ENCODE measurements around the gene CPE. TPM values are rescaled to one million over a fixed set of nuclear protein-coding genes. Genes with fewer than 3 reads are reported as not detected.

Gene CPE
- total and polyA plus RNA-seq, 10 of the 15 experiments (the other 5 are each of a cell fraction or from before 2014, with no cell fraction given) = 0.05 to 0.14 TPM; not detected in 8

DNA sequence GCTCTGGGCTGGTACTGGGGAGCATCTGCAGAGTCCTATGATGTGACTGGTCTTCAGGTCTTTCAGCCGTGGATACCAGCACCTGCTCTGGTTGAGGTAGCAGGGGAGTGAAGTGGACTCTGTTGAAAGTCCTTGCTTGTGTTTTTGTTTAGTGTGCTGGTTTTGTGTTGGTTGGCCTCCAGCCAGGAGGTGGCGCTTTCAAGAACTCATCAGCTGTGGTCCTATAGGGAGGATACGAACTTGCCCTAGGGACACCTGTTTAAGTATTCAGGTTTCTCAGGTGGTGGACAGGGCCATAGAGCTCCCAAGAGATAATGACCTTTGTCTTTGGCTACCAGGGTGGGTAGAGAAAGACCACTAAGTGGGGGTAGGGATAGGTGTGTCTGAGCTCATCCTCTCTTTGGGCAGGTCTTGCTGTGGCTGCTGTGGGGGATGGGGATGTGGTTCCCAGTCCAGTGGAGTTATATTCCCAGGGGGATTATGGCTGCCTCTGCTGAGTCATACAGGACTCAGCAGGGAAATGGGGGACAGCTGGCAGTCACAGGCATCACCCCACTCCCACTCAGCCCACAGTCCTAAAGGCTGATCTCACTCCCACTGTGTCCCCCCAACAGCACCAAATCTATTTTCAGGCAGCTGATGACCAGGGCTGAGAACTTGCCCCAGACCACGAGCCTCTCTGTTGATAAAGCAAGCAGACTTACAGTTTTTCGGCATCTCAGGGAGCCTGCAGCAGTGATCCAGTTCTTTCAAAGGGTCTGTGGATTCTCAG is 27.3 kb upstream of the CPE start:
- H3K79me2 ChIP-seq (ENCODE audit: control insufficient read depth, insufficient read depth, low read length) = no peaks in the 10 kb centered on the region
- H3K4me2 ChIP-seq (ENCODE audit: control insufficient read depth, insufficient read depth) = no peak overlapping the region
- H3K4me1 ChIP-seq (ENCODE audit: control insufficient read depth, insufficient read depth, low read length) = no peaks in the 10 kb centered on the region
- no peaks in the 10 kb centered on the region for H3K27me3 ChIP-seq (replicated peaks in 1 of 2; ENCODE audit: control insufficient read depth in 2 of 2, insufficient read depth in 2 of 2, low read length in 1 of 2)
- ChIA-PET CTCF (interaction anchor here (0.6 to 10.2 kb wide), 15 partner anchors 8 to 689 kb away, joined by 3 to 98 read pairs (median 4); no protein-coding TSS in a partner anchor), SMC1A (ENCODE audit: uncharacterized antibody, unreplicated experiment) (interaction anchor here (1.1 to 2.1 kb wide), 2 partner anchors 9 to 10 kb away, joined by 3 to 4 read pairs; no protein-coding TSS in a partner anchor), RAD21 (ENCODE audit: unreplicated experiment) (interaction anchor here (0.7 to 1.2 kb wide), 2 partner anchors 221 to 271 kb away, joined by 3 read pairs; no protein-coding TSS in a partner anchor), POLR2A (no interaction called here)
- H3K9ac ChIP-seq (ENCODE audit: control insufficient read depth, insufficient read depth, low read length) = no peak overlapping the region
- BruUV-seq (replicated peaks) = no TSS peak
- in situ Hi-C loops (cut with MboI) (no loop called here), intact Hi-C loops (cut with micrococcal nuclease; ENCODE audit: unreplicated experiment) (no loop called here)
- FAIRE-seq = no peak
- H4K20me1 ChIP-seq (ENCODE audit: control insufficient read depth, insufficient read depth) = no peaks in the 10 kb centered on the region
- H2AFZ ChIP-seq (ENCODE audit: control insufficient read depth, low read depth, low read length) = no peak overlapping the region
- 39% methylated on average over 5 of the region's 5 CpGs for WGBS (ENCODE audit: insufficient coverage, insufficient replicate concordance, low lambda C conversion rate, missing lambda C conversion rate)
- no peaks in the 10 kb centered on the region for H3K9me3 ChIP-seq (replicated peaks; ENCODE audit: control insufficient read depth, insufficient read depth, low read length)
- no peak overlapping the region for H3K4me3 ChIP-seq
- no peaks in the 10 kb centered on the region for H3K36me3 ChIP-seq (ENCODE audit: control insufficient read depth in 2 of 2, insufficient read depth in 2 of 2, low read length in 1 of 2)
- DNase-seq (ENCODE audit: low read depth, low spot score) = no peak
- ATAC-seq = peak; percentile 30; the same call in 2 of the 3 replicates
- no peak overlapping the region for H3K27ac ChIP-seq (ENCODE audit: control insufficient read depth, insufficient read depth)
- TF ChIP-seq SMC3 (IDR thresholded peaks at IDR 0.05; ENCODE audit: borderline replicate concordance, low read length) (no peak), STAT3 (IDR thresholded peaks at IDR 0.05; ENCODE audit: low read depth, low read length) (no peak), SREBF1 (IDR thresholded peaks at IDR 0.05; ENCODE audit: low read length) (no peak), IKZF1 (conservative IDR thresholded peaks at IDR 0.05) (0 out of 2 replicates have a peak, but pooled peaks have one; percentile 31), MYC (IDR thresholded peaks at IDR 0.05; ENCODE audit: insufficient read depth, insufficient read length, insufficient replicate concordance, low read length, severe bottlenecking) (no peak), ZNF207 (IDR thresholded peaks at IDR 0.05; ENCODE audit: borderline replicate concordance) (no peak)
- TF ChIP-seq, protein P1, sequence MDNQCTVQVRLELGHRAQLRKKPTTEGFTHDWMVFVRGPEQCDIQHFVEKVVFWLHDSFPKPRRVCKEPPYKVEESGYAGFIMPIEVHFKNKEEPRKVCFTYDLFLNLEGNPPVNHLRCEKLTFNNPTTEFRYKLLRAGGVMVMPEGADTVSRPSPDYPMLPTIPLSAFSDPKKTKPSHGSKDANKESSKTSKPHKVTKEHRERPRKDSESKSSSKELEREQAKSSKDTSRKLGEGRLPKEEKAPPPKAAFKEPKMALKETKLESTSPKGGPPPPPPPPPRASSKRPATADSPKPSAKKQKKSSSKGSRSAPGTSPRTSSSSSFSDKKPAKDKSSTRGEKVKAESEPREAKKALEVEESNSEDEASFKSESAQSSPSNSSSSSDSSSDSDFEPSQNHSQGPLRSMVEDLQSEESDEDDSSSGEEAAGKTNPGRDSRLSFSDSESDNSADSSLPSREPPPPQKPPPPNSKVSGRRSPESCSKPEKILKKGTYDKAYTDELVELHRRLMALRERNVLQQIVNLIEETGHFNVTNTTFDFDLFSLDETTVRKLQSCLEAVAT (IDR thresholded peaks at IDR 0.05) = no peak
- TF ChIP-seq, protein P2, sequence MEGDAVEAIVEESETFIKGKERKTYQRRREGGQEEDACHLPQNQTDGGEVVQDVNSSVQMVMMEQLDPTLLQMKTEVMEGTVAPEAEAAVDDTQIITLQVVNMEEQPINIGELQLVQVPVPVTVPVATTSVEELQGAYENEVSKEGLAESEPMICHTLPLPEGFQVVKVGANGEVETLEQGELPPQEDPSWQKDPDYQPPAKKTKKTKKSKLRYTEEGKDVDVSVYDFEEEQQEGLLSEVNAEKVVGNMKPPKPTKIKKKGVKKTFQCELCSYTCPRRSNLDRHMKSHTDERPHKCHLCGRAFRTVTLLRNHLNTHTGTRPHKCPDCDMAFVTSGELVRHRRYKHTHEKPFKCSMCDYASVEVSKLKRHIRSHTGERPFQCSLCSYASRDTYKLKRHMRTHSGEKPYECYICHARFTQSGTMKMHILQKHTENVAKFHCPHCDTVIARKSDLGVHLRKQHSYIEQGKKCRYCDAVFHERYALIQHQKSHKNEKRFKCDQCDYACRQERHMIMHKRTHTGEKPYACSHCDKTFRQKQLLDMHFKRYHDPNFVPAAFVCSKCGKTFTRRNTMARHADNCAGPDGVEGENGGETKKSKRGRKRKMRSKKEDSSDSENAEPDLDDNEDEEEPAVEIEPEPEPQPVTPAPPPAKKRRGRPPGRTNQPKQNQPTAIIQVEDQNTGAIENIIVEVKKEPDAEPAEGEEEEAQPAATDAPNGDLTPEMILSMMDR (IDR thresholded peaks at IDR 0.05 in 2 of 3, conservative IDR thresholded peaks at IDR 0.05 in 1 of 3; ENCODE audit: control insufficient read depth in 2 of 3, extremely low read depth in 1 of 3, insufficient read depth in 1 of 3, low read depth in 3 of 3, low read length in 3 of 3) = peak in 2 of 3 experiments; percentile 20 to 27; a peak in 1 of 6 replicates
- TF ChIP-seq, protein P3, sequence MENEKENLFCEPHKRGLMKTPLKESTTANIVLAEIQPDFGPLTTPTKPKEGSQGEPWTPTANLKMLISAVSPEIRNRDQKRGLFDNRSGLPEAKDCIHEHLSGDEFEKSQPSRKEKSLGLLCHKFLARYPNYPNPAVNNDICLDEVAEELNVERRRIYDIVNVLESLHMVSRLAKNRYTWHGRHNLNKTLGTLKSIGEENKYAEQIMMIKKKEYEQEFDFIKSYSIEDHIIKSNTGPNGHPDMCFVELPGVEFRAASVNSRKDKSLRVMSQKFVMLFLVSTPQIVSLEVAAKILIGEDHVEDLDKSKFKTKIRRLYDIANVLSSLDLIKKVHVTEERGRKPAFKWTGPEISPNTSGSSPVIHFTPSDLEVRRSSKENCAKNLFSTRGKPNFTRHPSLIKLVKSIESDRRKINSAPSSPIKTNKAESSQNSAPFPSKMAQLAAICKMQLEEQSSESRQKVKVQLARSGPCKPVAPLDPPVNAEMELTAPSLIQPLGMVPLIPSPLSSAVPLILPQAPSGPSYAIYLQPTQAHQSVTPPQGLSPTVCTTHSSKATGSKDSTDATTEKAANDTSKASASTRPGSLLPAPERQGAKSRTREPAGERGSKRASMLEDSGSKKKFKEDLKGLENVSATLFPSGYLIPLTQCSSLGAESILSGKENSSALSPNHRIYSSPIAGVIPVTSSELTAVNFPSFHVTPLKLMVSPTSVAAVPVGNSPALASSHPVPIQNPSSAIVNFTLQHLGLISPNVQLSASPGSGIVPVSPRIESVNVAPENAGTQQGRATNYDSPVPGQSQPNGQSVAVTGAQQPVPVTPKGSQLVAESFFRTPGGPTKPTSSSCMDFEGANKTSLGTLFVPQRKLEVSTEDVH (IDR thresholded peaks at IDR 0.05; ENCODE audit: low read depth, partially characterized antibody) = no peak
- TF ChIP-seq, protein P4, sequence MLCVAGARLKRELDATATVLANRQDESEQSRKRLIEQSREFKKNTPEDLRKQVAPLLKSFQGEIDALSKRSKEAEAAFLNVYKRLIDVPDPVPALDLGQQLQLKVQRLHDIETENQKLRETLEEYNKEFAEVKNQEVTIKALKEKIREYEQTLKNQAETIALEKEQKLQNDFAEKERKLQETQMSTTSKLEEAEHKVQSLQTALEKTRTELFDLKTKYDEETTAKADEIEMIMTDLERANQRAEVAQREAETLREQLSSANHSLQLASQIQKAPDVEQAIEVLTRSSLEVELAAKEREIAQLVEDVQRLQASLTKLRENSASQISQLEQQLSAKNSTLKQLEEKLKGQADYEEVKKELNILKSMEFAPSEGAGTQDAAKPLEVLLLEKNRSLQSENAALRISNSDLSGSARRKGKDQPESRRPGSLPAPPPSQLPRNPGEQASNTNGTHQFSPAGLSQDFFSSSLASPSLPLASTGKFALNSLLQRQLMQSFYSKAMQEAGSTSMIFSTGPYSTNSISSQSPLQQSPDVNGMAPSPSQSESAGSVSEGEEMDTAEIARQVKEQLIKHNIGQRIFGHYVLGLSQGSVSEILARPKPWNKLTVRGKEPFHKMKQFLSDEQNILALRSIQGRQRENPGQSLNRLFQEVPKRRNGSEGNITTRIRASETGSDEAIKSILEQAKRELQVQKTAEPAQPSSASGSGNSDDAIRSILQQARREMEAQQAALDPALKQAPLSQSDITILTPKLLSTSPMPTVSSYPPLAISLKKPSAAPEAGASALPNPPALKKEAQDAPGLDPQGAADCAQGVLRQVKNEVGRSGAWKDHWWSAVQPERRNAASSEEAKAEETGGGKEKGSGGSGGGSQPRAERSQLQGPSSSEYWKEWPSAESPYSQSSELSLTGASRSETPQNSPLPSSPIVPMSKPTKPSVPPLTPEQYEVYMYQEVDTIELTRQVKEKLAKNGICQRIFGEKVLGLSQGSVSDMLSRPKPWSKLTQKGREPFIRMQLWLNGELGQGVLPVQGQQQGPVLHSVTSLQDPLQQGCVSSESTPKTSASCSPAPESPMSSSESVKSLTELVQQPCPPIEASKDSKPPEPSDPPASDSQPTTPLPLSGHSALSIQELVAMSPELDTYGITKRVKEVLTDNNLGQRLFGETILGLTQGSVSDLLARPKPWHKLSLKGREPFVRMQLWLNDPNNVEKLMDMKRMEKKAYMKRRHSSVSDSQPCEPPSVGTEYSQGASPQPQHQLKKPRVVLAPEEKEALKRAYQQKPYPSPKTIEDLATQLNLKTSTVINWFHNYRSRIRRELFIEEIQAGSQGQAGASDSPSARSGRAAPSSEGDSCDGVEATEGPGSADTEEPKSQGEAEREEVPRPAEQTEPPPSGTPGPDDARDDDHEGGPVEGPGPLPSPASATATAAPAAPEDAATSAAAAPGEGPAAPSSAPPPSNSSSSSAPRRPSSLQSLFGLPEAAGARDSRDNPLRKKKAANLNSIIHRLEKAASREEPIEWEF (IDR thresholded peaks at IDR 0.05; ENCODE audit: insufficient replicate concordance, low read depth, low read length) = no peak

All from GM12878 (cell line).